ENCODE results near the gene PARP6.

PARP6 gene

DNA sequence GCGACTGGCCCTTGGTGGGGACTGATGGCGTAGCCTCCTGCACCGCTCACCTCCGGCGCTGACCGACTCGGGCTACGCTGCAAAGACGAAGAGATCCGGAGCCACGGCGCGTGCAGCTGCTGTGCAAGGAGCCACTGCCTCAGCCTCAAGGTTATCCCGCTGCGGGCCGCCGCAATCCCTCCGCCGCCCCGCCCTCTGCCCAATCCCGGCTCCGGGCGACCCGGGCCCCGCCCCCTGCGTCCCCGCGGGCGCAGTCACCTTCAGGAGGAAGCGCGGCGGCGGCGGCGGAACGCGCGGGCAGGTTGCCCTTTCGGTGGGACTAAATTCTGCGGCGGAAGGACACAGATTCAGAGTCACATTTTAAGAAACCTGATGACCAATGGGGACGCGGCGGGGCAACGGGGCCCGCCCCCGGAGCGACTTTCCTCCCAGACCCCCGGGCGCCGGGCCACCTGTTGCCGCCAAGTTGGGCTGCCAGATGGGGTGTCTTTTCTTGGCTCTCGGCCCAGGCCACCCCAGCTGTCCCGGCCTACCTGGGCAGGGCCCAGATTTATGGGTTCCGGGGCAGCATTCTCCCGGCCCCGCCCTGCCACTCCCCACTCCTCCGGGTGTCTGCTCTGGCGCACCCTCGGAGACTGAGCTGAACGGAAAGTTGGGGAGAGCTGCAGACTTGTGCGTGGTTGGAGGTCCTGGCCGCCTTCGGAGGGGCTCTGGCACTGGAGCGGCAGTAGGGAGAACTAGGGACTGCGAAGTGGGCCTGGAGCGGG is 41.1 kb downstream of the PARP6 start, which contains the start of gene PKM:
Gene PKM (minus strand): TSS at position 125 of the 767 bp plus-strand sequence. CDS start 12,093 bp downstream, outside the sequence.
- DNase-seq (ENCODE audit: low read depth in 2 of 2): peak; percentile 96 to 98

DNA sequence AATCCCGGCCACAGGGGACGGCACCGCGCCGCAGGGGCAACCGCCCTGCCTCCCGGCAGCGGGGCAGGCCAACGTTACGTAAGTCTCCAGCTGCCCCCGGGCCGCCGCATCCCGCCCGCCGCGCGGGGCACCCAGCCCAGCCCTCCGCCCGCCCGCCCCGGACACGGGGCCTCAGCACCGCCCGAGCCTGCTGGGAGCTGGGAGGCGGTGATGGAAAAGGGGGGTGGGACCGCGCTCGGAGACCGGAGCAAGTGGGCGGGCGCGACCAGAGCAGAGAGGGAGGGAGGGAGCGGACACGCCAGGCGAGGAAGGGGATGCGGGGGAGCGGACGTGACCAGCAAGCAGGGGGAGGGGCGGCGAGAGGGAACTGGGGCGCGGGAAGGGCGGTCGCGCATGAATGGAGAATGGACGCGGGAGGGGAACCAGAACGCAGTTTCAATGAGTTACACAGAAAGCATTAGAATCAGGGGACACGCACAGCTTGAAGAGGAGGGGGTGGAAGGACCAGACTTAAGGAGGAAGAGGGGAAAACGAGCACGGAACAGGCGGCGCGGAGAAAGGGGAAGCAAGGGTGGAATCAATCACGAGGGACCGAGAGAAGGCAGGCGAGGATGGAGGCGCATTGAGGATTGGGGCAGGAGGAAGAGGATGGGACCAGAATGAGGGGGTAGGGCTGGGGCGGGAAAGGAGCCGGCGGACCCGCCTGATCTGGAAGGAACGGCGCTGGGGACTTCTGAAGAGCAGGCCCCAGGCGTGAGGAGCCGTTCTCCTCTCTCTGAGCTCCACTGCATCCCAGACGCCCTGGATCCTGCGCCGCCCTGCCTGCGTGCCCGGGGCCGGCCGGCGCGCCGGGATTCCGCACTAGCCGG is 41.9 kb downstream of the PARP6 start:
- DNase-seq (ENCODE audit: low read depth in 2 of 2): peak; percentile 84 to 92

DNA sequence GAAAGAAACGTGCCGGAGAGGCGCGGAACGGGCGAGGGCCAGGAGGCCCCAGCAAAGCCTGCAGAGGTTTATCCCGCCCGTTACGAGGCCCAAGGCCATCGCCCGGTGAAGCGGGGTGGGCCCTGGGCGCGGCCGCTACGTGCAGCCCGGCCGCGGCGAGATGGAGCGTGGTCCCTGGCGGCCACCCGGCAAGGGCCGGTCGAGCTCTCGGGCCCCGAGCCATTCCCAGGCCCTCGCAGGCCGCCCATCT is 42.5 kb downstream of the PARP6 start:
- no peak for DNase-seq (ENCODE audit: low read depth in 2 of 2)

DNA sequence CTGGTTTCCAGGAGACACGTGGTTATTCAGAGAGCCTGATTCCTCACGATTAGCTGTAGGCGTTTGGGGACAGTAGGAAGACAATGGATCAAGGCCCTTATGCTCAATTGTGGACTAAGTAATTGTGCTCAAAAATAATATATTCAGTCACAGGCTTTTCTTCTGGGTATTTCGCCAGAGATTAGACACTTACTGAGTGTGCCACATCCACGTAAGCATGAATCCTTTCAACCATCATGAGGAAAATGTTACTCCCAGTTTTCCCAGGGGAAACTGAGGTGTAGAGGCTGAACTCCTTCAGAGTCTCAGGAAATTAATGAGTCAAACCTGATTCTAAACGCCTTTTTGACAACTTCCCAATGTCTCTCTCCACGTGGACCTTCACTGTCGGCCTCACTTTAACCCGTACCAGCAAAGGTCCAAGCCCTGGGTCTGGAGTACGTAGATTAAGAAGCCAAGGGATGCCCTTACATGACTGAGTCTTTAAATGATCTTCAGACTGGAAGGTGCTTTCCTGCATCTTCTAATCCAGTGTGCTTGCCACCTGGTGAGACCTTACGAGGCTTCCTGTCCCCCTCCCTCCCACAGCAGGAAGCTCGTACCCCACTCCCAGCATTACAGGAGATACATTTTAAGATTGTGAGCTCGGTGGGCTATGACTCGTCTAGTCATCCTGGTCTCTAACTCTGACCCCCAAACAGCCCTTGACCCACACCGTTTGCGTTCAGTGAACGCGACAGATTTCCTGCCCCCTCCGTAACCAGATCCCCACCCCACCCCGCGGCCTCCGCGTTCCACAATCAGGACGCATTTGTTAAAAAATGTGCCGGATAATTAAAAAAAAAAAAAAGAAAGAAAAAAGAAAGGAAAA is 43.0 kb downstream of the PARP6 start:
- no peak for DNase-seq (ENCODE audit: low read depth in 2 of 2)

DNA sequence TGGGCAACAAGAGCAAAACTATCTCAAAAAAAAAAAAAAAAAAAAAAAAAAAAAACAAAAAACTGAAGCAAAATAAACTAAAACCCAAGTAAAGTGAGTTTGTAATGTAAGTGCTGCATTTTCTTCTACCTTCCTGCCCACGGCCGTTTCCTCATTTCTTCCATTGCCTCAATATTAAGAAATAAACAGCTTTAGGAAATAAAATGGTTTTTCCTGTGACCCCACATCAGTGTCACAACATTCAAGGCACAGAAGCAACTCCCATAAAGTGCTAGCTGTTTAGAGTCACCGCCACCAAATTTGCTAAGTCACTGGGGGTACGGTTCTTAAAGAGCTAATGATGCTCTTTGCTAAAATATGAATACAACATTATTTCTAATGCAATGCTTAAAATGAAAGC is 44.6 kb downstream of the PARP6 start:
- DNase-seq (ENCODE audit: low read depth in 2 of 2): no peak

DNA sequence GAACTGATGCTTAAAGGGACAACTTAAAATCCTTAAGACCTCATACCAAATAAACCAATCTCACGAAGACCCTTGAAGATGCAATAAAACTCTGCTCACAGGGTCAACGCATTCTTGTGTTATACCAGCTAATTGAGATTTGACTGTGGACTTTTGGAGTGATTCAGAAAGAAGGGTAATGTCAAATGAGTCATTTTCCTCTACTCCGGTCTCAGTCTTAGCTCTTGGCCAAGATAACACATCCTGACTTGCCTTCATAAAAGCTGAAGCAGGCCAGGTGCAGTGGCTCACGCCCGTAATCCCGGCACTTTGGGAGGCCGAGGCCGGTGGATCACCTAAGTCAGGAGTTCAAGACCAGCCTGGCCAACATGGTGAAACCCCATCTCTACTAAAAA is 45.2 kb downstream of the PARP6 start:
- DNase-seq (ENCODE audit: low read depth in 2 of 2): peak; percentile 39 to 55

DNA sequence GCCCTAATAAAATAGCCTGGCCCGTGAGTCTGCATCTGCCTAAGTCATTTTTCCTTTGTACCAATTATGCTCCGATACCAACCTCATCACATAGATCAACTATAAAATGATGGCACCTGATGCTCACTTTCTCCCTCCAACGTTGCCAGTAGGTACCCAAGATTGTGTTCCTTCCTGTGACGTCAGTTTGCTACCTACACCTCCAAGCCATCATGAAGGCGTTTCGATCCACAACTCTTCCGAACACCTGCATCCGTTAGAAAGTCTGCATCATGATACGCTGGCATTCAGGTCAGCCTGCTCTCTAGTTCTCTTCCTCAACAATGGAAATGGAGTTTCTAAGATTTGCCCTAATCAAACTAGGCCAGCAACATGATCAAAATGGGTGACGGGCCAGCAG is 49.1 kb downstream of the PARP6 start:
- no peak for DNase-seq (ENCODE audit: low read depth in 2 of 2)

DNA sequence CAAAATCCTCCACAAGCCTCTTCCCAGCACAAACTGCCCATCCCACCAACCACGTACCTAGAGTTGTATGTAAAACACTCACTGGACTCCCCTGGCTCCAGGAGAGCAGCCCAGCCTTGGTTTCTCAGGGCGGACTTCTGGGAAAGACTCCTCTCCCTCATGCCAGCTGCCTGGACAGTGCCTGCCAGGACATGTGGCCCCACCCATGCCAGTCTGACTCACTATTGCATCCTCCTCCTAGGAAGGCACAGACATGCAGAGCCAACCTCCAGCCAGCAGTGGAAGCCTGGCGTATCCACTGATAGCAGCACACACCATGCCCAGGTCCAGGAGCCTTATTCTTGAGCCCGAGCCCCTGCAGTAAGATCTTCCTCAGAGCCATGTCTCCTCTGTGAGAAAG is 50.0 kb downstream of the PARP6 start:
- no peak for DNase-seq (ENCODE audit: low read depth in 2 of 2)

DNA sequence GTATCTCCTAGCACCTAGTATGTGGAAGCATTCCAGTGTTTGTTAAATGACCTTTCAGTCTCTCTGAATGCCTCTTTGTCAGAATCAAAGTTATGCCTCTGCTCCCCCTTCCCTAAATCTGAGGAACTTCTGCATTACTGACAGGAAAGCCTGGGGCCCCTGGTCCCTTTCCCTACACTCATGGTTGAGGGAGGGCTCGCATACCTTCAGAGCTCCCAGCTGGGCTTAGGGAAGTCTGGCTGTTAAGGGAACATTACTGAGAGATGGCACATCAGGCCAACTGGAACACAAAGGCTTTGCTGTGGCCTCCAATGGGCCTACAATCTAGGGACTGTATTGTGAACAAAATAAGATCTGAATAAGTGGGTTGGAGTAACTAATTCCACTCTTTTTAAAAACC is 51.7 kb downstream of the PARP6 start:
- DNase-seq (ENCODE audit: low read depth in 2 of 2): no peak

DNA sequence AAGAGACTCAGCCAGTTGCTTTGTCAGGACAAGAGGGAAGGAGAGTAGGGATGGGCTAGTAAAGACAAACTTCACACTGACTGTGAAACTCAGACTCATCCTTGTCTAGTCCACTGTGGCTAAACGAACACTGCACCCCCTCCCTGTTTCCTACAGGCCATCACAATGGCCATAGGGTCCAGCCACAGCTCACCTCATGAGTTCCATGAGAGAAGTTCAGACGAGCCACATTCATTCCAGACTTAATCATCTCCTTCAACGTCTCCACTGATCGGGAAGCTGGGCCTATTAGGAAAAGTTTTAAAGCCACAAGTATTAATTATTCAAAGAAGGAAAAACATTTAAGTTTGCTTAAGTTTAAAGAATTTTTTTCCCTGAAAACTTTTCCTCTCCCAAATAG is 55.1 kb downstream of the PARP6 start:
- DNase-seq (ENCODE audit: low read depth in 2 of 2): no peak

DNA sequence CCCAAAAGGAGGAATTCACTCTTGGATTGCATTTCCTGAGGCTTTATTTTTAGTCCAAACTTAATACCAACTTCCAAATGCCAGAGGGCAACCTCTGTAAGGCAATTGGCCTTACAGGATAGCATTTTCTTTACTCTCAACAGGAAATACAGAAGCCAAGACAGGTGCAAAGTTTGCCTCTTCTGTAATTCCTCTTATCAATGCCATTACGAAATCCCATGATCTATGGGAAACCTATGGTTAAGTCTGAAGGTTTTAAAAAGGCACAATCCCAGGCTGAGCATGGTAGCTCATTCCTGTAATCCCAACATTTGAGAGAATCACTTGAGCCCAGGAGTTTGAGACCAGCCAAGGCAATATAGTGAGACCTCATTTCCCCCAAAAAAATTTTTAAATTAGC is 56.3 kb downstream of the PARP6 start:
- DNase-seq (ENCODE audit: low read depth in 2 of 2): no peak

DNA sequence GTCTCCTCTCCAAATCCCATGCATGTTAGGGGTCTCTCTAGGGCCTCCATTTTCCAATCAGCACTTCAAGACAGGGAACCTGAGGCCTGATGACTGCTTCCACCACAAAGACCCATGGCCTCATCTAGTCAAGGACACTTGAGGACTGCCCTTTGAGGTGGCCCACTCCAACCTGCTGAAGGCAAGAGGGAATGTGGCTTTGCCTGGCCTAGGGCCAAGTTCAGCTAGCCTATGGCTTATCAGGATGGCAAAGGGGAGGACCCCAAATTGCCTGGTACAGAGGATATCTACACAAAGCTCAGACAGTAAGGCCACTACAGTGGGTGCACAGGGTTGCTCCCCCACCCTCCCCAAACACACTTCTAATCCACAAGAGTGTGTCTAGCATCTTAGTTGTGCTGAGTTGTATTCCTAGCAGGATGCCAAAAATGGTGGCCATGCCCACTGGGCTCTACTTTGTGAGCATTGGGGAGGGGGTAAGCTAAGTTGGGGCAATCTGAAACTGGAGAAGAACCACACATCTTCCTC is 64.7 kb downstream of the PARP6 start:
- DNase-seq (ENCODE audit: low read depth in 2 of 2): no peak

DNA sequence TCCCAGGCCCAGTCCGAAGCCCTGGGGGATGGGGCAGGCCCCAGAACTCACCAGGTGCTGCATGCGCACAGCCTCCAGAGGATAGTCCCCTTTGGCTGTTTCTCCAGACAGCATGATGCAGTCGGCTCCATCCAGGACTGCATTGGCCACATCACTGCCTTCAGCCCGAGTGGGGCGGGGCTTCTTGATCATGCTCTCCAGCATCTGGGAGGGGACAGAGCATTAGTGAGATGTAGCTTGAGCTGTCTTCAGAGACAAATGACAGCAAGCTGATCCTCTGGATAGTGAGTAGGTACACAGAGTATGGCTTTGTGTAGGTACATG is 65.7 kb downstream of the PARP6 start:
- DNase-seq (ENCODE audit: low read depth in 2 of 2): no peak

DNA sequence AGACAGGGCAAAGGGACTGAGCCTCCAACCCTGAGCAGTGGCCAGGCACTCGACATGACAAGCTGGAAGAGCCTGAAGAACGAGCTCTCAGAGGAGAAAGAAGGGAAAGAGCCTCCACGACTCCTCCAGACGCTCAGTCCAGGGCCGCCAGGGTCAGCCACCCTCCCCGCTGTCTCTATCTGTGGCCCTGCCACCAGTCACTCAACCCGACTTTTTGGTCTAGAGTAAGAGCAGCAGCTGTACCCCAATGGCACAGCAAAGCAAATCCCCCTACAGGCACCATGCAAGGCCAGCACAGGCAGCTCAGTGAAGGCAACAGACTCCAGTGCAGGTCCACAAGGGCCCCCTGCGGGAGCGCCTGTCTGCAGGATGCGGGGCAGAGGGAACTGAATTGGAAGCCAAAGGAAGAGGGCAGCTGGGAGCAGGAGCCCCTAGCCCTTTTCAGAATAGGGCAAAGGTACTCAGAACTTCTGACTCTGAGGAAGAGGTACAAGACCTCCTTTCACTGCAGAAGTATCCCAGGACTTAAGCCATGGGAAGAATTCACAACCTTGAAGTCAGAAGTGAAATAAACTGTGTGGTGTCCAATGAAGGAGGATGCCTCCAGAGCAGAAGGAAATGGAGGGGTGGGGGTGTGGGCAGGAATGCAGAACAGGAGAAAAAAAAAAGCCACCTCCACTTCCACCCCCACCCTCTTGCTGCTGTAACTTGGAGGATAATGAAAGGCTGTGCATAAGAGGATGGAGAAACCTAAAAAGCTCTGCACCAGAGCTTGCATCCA is 66.3 kb downstream of the PARP6 start:
- DNase-seq (ENCODE audit: low read depth in 2 of 2): no peak

DNA sequence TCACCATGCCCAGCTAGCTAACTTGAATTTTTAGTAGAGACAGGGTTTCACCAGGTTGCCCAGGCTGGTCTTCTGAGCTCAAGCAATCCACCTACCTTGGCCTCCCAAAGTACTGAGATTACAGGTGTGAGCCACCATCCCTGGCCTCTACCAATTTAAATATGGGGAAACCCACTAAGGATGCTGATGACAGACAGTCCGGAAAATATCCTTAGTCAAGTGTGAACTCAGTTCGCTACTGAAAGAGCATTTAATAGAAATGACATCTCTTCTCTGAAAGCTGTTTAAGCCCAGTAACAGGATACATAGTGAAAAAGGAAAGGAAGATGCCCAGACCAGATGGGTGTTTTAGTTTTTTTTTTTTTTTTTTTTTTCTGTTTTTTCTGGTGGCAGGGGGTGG is 67.1 kb downstream of the PARP6 start:
- no peak for DNase-seq (ENCODE audit: low read depth in 2 of 2)

DNA sequence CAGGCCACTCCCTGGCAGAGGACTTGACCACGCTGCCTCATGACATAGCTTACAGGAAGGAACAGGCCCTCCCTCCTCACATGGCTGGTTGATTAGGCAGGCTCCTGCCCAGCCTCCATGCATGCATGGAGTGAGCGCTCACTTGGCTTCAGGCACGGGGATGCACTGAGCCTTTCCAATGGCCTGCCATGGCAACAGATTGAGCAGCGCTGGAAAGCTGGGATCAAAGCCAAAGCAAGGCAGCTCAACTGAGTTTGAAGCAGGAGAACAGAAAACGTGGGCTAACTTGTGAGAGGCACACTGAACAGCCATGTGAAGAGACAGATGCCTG is 68.9 kb downstream of the PARP6 start:
- DNase-seq (ENCODE audit: low read depth in 2 of 2): no peak

DNA sequence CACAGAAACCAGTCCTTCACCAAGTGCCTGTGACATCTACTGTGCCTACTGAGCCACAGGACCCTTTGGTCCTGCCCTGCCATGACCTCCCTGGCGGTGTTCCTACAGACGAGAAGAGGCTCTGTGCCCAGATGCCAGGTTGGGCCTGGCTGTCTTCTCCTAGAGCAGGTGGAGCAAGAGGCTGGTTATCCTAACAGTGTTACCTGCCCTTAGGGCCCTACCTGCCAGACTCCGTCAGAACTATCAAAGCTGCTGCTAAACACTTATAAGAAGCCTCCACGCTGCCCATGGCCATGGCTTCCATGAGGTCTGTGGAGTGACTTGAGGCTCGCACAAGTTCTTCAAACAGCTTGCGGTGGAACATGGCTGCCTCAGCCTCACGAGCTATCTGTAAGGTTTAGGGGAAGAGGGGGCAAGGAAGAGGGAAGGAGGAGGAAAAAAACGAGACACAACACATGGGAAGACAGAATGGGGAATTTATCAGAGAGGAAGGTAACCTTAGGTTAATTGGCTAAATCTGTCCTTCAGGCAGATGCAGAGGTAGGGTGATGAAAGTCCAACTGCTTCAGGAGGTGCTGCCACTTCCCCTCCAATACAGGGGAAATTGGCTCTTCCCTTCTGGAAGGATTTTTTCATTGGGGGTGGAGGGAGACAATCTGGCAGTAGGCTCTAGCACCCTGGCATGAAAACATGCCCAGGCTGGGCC is 69.4 kb downstream of the PARP6 start:
- DNase-seq (ENCODE audit: low read depth in 2 of 2): no peak

DNA sequence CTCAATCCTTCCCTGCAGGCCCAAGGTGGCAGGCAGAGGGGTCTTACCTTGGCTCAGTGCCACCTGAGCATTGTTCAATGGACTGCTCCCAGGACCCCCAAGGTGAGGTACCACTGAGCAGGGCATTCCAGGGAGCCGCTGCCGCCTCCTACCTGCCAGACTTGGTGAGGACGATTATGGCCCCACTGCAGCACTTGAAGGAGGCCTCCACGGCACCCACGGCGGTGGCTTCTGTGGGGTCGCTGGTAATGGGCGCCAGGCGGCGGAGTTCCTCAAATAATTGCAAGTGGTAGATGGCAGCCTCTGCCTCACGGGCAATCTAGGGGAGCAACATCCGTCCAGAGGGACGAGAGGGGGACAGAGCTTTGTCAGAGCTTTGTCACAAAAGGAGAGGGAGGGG is 70.1 kb downstream of the PARP6 start:
- DNase-seq (ENCODE audit: low read depth in 2 of 2): no peak

DNA sequence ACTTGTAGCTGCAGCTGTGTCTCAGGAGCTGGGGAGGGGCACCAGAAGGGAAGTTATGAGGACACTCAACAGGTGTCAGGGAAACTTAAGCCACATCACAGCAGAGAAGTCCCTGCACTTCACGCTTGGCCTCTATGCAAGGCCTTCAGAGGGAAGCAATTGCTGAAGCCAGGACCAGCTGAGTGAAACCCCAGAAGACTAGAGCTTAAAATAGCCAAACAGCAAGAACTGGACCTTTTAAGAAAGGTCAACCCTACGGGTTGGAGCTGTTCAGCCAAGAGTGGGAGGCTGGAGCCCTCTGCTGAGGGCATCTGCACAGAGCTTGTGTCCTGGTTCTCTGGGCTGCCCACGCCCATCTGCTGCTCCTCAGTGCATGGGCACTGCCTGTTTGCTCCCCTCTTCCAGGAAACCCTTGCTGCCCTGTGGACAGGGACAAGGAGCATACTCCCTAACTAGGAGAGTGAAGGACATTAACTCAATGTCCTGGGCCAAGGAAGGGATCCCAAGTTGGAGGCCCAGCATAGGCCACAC is 70.9 kb downstream of the PARP6 start:
- no peak for DNase-seq (ENCODE audit: low read depth in 2 of 2)

DNA sequence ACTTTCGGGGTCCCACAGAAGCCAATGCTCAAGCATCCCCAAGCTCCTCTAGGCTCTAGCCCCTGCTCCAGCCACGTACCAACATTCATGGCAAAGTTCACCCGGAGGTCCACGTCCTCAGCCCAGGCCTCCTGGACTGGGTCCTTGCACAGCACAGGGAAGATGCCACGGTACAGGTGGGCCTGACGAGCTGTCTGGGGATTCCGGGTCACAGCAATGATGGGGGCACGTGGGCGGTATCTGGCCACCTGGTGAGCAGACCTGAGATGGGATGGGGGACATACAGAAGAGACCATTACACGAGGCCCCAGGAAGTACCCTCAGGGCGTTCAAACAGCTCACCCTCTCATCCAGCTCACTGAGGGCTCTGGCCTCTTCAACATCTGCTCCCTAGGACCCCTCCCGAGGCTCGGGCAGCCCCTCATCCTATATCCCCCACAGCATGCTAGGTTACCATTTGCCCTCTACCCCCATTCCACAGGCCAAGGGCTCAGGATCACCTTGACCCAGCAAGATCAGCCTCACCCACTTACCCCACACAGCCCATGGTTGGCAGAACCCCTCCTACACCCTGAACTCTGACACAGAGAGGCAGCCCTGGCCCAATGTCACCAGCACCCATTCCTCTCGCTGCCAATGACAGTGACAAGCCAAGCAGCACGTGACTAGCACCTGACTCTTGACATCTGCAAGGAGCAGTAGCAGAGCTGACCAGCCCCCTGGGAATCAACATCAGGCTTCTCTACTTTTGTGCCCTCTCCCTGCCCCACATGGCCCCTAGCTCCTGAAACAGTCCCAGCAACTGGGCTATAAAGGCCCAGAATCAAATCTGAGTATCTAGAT is 71.7 kb downstream of the PARP6 start:
- DNase-seq (ENCODE audit: low read depth in 2 of 2): no peak
